Liver (tissue), 3 donors: Measurements from ENCODE around the gene CCDC141.

ENCODE experiments used
- ATF3 ChIP-seq: IDR thresholded peaks from 2 replicates; pipeline ENCODE4 v1.6.1; 2016; ENCODE audit warnings: antibody characterized with exemption
- CTCF ChIP-seq: fragments of 150-350 bp; IDR thresholded peaks from 2 replicates; pipeline ENCODE4 v1.5.1; 2017; ENCODE audit warnings: improper control_type of control experiment, low read depth, low read length; ENCODE audit not compliant: missing input control
- EGR1 ChIP-seq, 2 donors: IDR thresholded peaks; 2 replicates each; pipeline ENCODE4 v1.6.1; 2016 to 2018; ENCODE audit warnings: antibody characterized with exemption in 2 of 2, low read depth in 2 of 2
- FOXA2 ChIP-seq: IDR thresholded peaks from 2 replicates; pipeline ENCODE4 v1.6.1; 2016; ENCODE audit warnings: antibody characterized with exemption
- JUND ChIP-seq, 2 donors: IDR thresholded peaks; 2 replicates each; pipeline ENCODE4 v1.6.1; 2016; ENCODE audit warnings: antibody characterized with exemption in 2 of 2
- MAX ChIP-seq: IDR thresholded peaks from 2 replicates; pipeline ENCODE4 v1.6.1; 2016; ENCODE audit warnings: antibody characterized with exemption
- RAD21 ChIP-seq, 2 donors: IDR thresholded peaks; 2 replicates each; pipeline ENCODE4 v1.6.1; 2016; ENCODE audit warnings: antibody characterized with exemption in 2 of 2, mild to moderate bottlenecking in 2 of 2
- REST ChIP-seq: IDR thresholded peaks from 2 replicates; pipeline ENCODE4 v1.6.1; 2016; ENCODE audit warnings: antibody characterized with exemption, mild to moderate bottlenecking
- RXRA ChIP-seq, 2 donors: IDR thresholded peaks; 2 replicates each; pipeline ENCODE4 v1.6.1; 2017 to 2018; ENCODE audit warnings: antibody characterized with exemption in 2 of 2, mild to moderate bottlenecking in 1 of 2
- SP1 ChIP-seq: IDR thresholded peaks from 2 replicates; pipeline ENCODE4 v1.6.1; 2018; ENCODE audit warnings: antibody characterized with exemption, mild to moderate bottlenecking
- TAF1 ChIP-seq: conservative IDR thresholded peaks from 2 replicates; pipeline ENCODE4 v1.6.1; 2016; ENCODE audit warnings: antibody characterized with exemption, mild to moderate bottlenecking
- YY1 ChIP-seq: IDR thresholded peaks from 2 replicates; pipeline ENCODE4 v1.6.1; 2016; ENCODE audit warnings: antibody characterized with exemption, mild to moderate bottlenecking
- ZBTB33 ChIP-seq: IDR thresholded peaks from 2 replicates; pipeline ENCODE4 v1.6.1; 2016; ENCODE audit warnings: antibody characterized with exemption
- donor health status: healthy.
- donor health status: healthy.

- TF ChIP-seq CTCF (no peak), EGR1 (IDR thresholded peaks at IDR 0.05; ENCODE audit: low read depth in 2 of 2) (no peak), TAF1 (no peak), REST (no peak), ATF3 (no peak), ZBTB33 (no peak), RAD21 (IDR thresholded peaks at IDR 0.05) (no peak), SP1 (no peak), MAX (no peak), FOXA2 (no peak), JUND (IDR thresholded peaks at IDR 0.05) (no peak), YY1 (no peak), RXRA (IDR thresholded peaks at IDR 0.05) (no peak)
Observed at GRCh38 chr2:178829981-178830380, 220.0 kb downstream of the CCDC141 start.
